ENCODE results near the gene SMIM7.
"Not testable (repeated sequence)": the region's sequence is repeated elsewhere in the genome, so short reads cannot be mapped to it uniquely, and the experiment has no call there.

Gene SMIM7

GRCh38 chr19:16671652-16672274, 11.8 kb upstream of the SMIM7 start:
- DNase-seq (ENCODE audit: low read depth), result no peak
- TF ChIP-seq CTCF (IDR thresholded peaks at IDR 0.05; ENCODE audit: insufficient read depth, low read depth, low read length, missing control alignments), result no peak
- H3K4me3 ChIP-seq (ENCODE audit: low read depth, low read length), result no peak overlapping the region

- DNase-seq (ENCODE audit: low read depth), result no peak
- H3K4me3 ChIP-seq (ENCODE audit: low read depth, low read length), result no peak overlapping the region
- no peak for TF ChIP-seq CTCF (IDR thresholded peaks at IDR 0.05; ENCODE audit: insufficient read depth, low read depth, low read length, missing control alignments)
Observed at GRCh38 chr19:16670291-16670690, 10.3 kb upstream of the SMIM7 start.

- not testable (repeated sequence) for DNase-seq (ENCODE audit: low read depth); H3K4me3 ChIP-seq (ENCODE audit: low read depth, low read length)
Observed at GRCh38 chr19:16668702-16669101, 8.8 kb upstream of the SMIM7 start.

- no peak for TF ChIP-seq CTCF (IDR thresholded peaks at IDR 0.05; ENCODE audit: insufficient read depth, low read depth, low read length, missing control alignments)
- no peak for DNase-seq (ENCODE audit: low read depth)
- H3K4me3 ChIP-seq (ENCODE audit: low read depth, low read length), result no peak overlapping the region
Observed at GRCh38 chr19:16668176-16668575, 8.2 kb upstream of the SMIM7 start.

GRCh38 chr19:16661480-16662034, 1.6 kb upstream of the SMIM7 start:
- no peak for TF ChIP-seq CTCF (IDR thresholded peaks at IDR 0.05; ENCODE audit: insufficient read depth, low read depth, low read length, missing control alignments)
- DNase-seq (ENCODE audit: low read depth), result peak; percentile 87
- H3K4me3 ChIP-seq (ENCODE audit: low read depth, low read length), result peak overlapping the region; percentile 98

GRCh38 chr19:16660763-16661479, 977 bp upstream of the SMIM7 start, which contains the start of gene TMEM38A:
TMEM38A (plus strand) TSS chr19:16661139; CDS start chr19:16661218, 79 bp downstream.
- DNase-seq (ENCODE audit: low read depth), result peak; percentile 70

More at GRCh38 chr19:16660763-16661479, 977 bp upstream of the SMIM7 start, which contains the start of gene TMEM38A:
- TF ChIP-seq CTCF (IDR thresholded peaks at IDR 0.05; ENCODE audit: insufficient read depth, low read depth, low read length, missing control alignments), result no peak
- H3K4me3 ChIP-seq (ENCODE audit: low read depth, low read length), result peak within 1 kb of the TSS; percentile 98
